Neuronal stem cell (in vitro differentiated cells): Measurements from ENCODE around the gene COL6A2.

Source experiments
- DNase-seq: peaks from one replicate; pipeline ENCODE4 v3.0.0-alpha.2; 2013; ENCODE audit warnings: low spot score
- H2AFZ ChIP-seq: one replicate; pipeline ENCODE4 v1.6.1; 2013; ENCODE audit warnings: mild to moderate bottlenecking, low read length, inconsistent platforms
- H2AK5ac ChIP-seq: 2 replicates; pipeline ENCODE4 v1.6.1; 2013; ENCODE audit warnings: low read depth, mild to moderate bottlenecking, inconsistent platforms, low read length, moderate library complexity, mixed read lengths
- H2BK120ac ChIP-seq: 2 replicates; pipeline ENCODE4 v1.6.1; 2013; ENCODE audit warnings: low read depth, mild to moderate bottlenecking, inconsistent platforms, low read length, moderate library complexity, mixed read lengths
- H2BK12ac ChIP-seq: one replicate; pipeline ENCODE4 v1.6.1; 2013; ENCODE audit warnings: low read length, inconsistent platforms
- H2BK15ac ChIP-seq: 2 replicates; pipeline ENCODE4 v1.6.1; 2013; ENCODE audit warnings: mild to moderate bottlenecking, low read length, inconsistent platforms, mixed read lengths
- H2BK5ac ChIP-seq: one replicate; pipeline ENCODE4 v1.6.1; 2013; ENCODE audit warnings: inconsistent platforms, mild to moderate bottlenecking, low read length, moderate library complexity
- H3K14ac ChIP-seq: one replicate; pipeline ENCODE4 v1.6.1; 2013; ENCODE audit warnings: low read length, inconsistent platforms
- H3K18ac ChIP-seq: 2 replicates; pipeline ENCODE4 v1.6.1; 2013; ENCODE audit warnings: low read length, inconsistent platforms
- H3K23ac ChIP-seq: 2 replicates; pipeline ENCODE4 v1.6.1; 2013; ENCODE audit warnings: low read depth, mild to moderate bottlenecking, mixed read lengths, low read length, inconsistent platforms; ENCODE audit not compliant: poor library complexity
- H3K27ac ChIP-seq: replicated peaks from 3 replicates; pipeline ENCODE4 v1.5.1; 2013; ENCODE audit warnings: low read length, inconsistent platforms
- H3K27me3 ChIP-seq, 3 experiments: 2 replicates each; pipeline ENCODE4 v1.6.1; 2013; ENCODE audit warnings: low read length in 3 of 3, mild to moderate bottlenecking in 2 of 3, inconsistent platforms in 1 of 3, low read depth in 1 of 3, mixed read lengths in 1 of 3, moderate library complexity in 1 of 3; ENCODE audit not compliant: control insufficient read depth in 3 of 3, insufficient read depth in 3 of 3
- H3K36me3 ChIP-seq, 2 donors: replicated peaks in 1 of 2; 2 replicates each; pipeline ENCODE4 v1.6.1; 2013; ENCODE audit warnings: low read length in 2 of 2; ENCODE audit not compliant: control insufficient read depth in 2 of 2, insufficient read depth in 2 of 2
- H3K4ac ChIP-seq: 2 replicates; pipeline ENCODE4 v1.6.1; 2013; ENCODE audit warnings: inconsistent platforms, mild to moderate bottlenecking, low read length, moderate library complexity
- H3K4me1 ChIP-seq, 2 donors: 1 replicate in 1 of 2; 2 replicates in 1 of 2; pipeline ENCODE4 v1.6.1; 2013; ENCODE audit warnings: low read length in 2 of 2, low read depth in 1 of 2; ENCODE audit not compliant: control insufficient read depth in 2 of 2, insufficient read depth in 1 of 2
- H3K4me2 ChIP-seq: one replicate; pipeline ENCODE4 v1.6.1; 2013; ENCODE audit warnings: mild to moderate bottlenecking, low read length, inconsistent platforms; ENCODE audit not compliant: insufficient read depth, poor library complexity, severe bottlenecking
- H3K4me3 ChIP-seq, 2 donors: 2 replicates each; pipeline ENCODE4 v1.5.1; 2013; ENCODE audit warnings: low read length in 2 of 2, mild to moderate bottlenecking in 2 of 2, inconsistent platforms in 1 of 2, moderate library complexity in 1 of 2
- H3K79me1 ChIP-seq: one replicate; pipeline ENCODE4 v1.6.1; 2013; ENCODE audit warnings: low read depth, mild to moderate bottlenecking, inconsistent platforms, low read length, moderate library complexity
- H3K9ac ChIP-seq: one replicate; pipeline ENCODE4 v1.6.1; 2013; ENCODE audit warnings: mild to moderate bottlenecking, low read depth, low read length, inconsistent platforms; ENCODE audit not compliant: poor library complexity
- H3K9me3 ChIP-seq, 2 donors: replicated peaks in 1 of 2; 2 replicates each; pipeline versions ENCODE3 to v1.6.1; 2013; ENCODE audit warnings: low read length in 2 of 2, mild to moderate bottlenecking in 2 of 2, inconsistent platforms in 1 of 2, low read depth in 1 of 2, mixed read lengths in 1 of 2, moderate library complexity in 1 of 2; ENCODE audit not compliant: control insufficient read depth in 2 of 2, insufficient read depth in 1 of 2
- H4K8ac ChIP-seq: one replicate; pipeline ENCODE4 v1.6.1; 2013; ENCODE audit warnings: low read depth, mild to moderate bottlenecking, inconsistent platforms, low read length, moderate library complexity
- H4K91ac ChIP-seq: one replicate; pipeline ENCODE4 v1.6.1; 2013; ENCODE audit warnings: low read length, low read depth, mild to moderate bottlenecking, inconsistent platforms; ENCODE audit not compliant: poor library complexity
- WGBS, 2 donors: extraction: QIAGEN DNeasy Blood & Tissue Kit; methylation state at CpG; one replicate each; pipeline ENCODE4 v1.1.7; 2013; ENCODE audit warnings: missing lambda C conversion rate in 2 of 2, mixed read lengths in 1 of 2; ENCODE audit not compliant: insufficient read length in 2 of 2, insufficient replicate concordance in 1 of 2; ENCODE audit errors: extremely low coverage in 2 of 2; 5-methylcytosine and 5-hydroxymethylcytosine counted together

Gene COL6A2

DNA sequence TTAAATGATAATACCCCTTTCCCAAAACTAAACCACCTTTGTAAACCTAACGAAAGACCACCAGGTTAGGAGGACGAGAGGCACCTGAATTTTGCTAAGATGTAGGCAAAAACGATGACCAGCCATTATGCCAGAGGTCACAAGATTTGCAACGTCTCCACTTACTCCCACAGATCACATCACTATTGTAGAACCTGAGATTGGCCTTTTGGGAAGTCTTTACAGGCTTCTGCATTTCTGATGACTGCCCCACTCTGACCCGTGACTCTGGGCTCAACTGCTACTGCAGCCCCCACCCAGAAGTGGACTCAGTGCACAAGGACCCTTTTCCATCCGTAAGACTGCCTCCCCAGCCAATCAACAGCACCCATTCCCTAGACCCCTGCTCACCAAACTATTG, 36.4 kb upstream of the COL6A2 start:
- Histone ChIP-seq H3K18ac (no peak overlapping the region), H3K9ac (no peak overlapping the region), H3K27me3 (peaks cover 0 to 14% (median 0%) of the 10 kb centered on the region in 3 experiments), H3K14ac (no peak overlapping the region), H3K36me3 (no peaks in the 10 kb centered on the region), H2BK120ac (no peak overlapping the region), H2AK5ac (no peak overlapping the region), H3K4ac (no peak overlapping the region), H3K4me1 (peaks cover 4 to 12% of the 10 kb centered on the region in 2 donors), H3K9me3 (peaks cover 12 to 27% of the 10 kb centered on the region in 2 donors), H2BK5ac (no peak overlapping the region), H2AFZ (no peak overlapping the region), H4K8ac (no peak overlapping the region), H3K23ac (no peak overlapping the region), H2BK12ac (no peak overlapping the region), H4K91ac (no peak overlapping the region), H2BK15ac (no peak overlapping the region), H3K4me3 (no peak overlapping the region), H3K79me1 (no peaks in the 10 kb centered on the region), H3K4me2 (no peak overlapping the region), H3K27ac (no peak overlapping the region)
- no peak for DNase-seq
- WGBS, 2 donors = no CpG with 5 or more reads among the region's 6 CpGs

DNA sequence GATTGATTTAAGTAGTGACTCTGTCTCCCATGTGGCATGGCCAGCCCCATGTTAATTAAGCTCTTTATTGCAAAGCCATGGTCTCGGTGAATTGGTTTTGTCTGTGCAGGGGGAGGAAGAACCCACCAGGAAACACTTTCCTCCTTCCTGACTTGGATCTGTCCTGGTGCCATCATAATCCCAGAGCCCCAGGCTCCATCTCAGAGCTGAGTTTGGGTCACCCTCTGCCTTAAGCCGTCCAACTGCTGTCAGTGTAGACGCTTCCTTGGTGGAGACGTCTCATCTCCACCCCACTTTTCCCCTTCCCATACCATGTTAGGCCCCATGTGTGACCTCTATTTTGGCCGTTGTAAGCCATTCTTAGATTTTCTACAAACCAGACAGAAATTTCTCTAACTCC, 36.0 kb upstream of the COL6A2 start:
- no peak overlapping the region for H2BK120ac ChIP-seq
- no peaks in the 10 kb centered on the region for H3K79me1 ChIP-seq
- H3K23ac ChIP-seq = no peak overlapping the region
- H2BK5ac ChIP-seq = no peak overlapping the region
- peaks cover 0 to 14% (median 0%) of the 10 kb centered on the region in 3 experiments for H3K27me3 ChIP-seq
- H3K4me1 ChIP-seq = peaks cover 7 to 13% of the 10 kb centered on the region in 2 donors
- H3K4me3 ChIP-seq = no peak overlapping the region
- H3K18ac ChIP-seq = no peak overlapping the region
- H3K9ac ChIP-seq = no peak overlapping the region
- H2AFZ ChIP-seq = no peak overlapping the region
- no peak overlapping the region for H4K8ac ChIP-seq
- peaks cover 12 to 27% of the 10 kb centered on the region in 2 donors for H3K9me3 ChIP-seq
- no peak overlapping the region for H3K4me2 ChIP-seq
- H2BK15ac ChIP-seq = no peak overlapping the region
- no peak overlapping the region for H4K91ac ChIP-seq
- no peak overlapping the region for H3K27ac ChIP-seq
- H3K36me3 ChIP-seq = no peaks in the 10 kb centered on the region
- no peak overlapping the region for H2BK12ac ChIP-seq
- DNase-seq = no peak
- no peak overlapping the region for H3K4ac ChIP-seq
- H3K14ac ChIP-seq = no peak overlapping the region
- no peak overlapping the region for H2AK5ac ChIP-seq
- WGBS, 2 donors = no CpG with 5 or more reads among the region's 5 CpGs

DNA sequence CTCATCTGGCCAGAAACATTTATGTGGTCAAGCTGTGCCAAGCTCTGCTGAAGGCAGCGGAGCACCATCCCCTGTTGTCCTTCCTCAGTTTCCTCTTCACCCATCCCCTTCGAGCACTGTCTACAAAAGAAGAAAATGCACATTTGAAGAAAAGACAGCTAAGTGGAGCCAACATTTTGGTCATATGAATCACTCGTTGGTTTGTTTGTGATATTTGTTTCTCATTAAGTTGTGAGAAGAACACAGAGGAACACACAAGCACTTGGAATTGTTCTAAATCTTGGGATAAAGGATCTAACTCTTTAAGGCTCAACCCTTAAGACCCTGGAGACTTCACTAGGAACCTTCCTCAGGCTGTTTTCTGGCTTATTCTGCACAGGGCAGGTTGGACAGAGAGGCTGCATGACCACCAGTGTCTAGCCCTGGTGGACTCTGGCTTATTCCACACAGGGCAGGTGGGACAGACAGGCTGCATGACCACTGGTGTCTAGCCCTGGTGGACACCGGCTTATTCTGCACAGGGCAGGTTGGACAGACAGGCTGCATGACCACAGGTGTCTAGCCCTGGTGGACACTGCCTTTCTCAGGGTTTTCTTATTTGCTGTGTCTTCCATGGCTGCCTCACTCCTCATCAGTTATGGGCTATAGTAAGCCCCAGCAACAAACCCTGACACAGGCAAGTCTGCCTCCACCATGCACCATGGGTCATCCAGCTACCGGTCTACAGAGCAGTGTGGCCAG, 35.3 kb upstream of the COL6A2 start:
- H3K4me2 ChIP-seq = no peak overlapping the region
- peaks cover 0 to 19% (median 0%) of the 10 kb centered on the region in 3 experiments for H3K27me3 ChIP-seq
- no peak overlapping the region for H4K91ac ChIP-seq
- H2BK12ac ChIP-seq = no peak overlapping the region
- no peak overlapping the region for H2BK15ac ChIP-seq
- no CpG with 5 or more reads among the region's 5 CpGs for WGBS, 2 donors
- peaks cover 12 to 27% of the 10 kb centered on the region in 2 donors for H3K9me3 ChIP-seq
- no peak overlapping the region for H3K4me3 ChIP-seq
- DNase-seq = no peak
- no peak overlapping the region for H3K23ac ChIP-seq
- no peak overlapping the region for H3K9ac ChIP-seq
- peaks cover 13 to 18% of the 10 kb centered on the region in 2 donors for H3K4me1 ChIP-seq
- H3K4ac ChIP-seq = no peak overlapping the region
- H3K18ac ChIP-seq = no peak overlapping the region
- H4K8ac ChIP-seq = no peak overlapping the region
- H3K36me3 ChIP-seq = no peaks in the 10 kb centered on the region
- no peaks in the 10 kb centered on the region for H3K79me1 ChIP-seq
- H3K27ac ChIP-seq = no peak overlapping the region
- no peak overlapping the region for H3K14ac ChIP-seq
- H2BK5ac ChIP-seq = no peak overlapping the region
- H2AK5ac ChIP-seq = no peak overlapping the region
- H2AFZ ChIP-seq = no peak overlapping the region
- no peak overlapping the region for H2BK120ac ChIP-seq

DNA sequence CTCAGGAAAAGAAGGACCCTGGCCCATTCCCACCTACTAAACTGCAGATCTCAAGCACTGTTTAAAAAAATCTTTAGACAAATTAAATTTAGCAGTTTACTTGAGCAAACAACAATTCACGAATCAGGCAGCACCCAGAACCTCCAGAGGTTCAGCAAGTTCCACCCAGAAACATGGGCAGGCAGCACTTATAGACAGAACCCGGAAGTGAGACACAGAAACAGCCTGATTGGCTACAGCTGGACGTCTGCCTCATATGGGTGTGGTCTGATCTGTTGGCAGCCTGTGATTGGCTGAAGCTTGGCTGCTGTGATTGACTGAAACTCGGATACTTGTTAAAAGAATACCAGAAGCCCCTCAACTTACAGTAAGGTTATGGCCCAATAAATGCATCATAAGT, 34.7 kb upstream of the COL6A2 start:
- Histone ChIP-seq H2BK15ac (no peak overlapping the region), H3K27ac (no peak overlapping the region), H3K9me3 (peaks cover 12 to 27% of the 10 kb centered on the region in 2 donors), H2AFZ (no peak overlapping the region), H2AK5ac (no peak overlapping the region), H3K36me3 (no peaks in the 10 kb centered on the region), H3K23ac (no peak overlapping the region), H3K27me3 (peaks cover 0 to 19% (median 0%) of the 10 kb centered on the region in 3 experiments), H3K79me1 (no peaks in the 10 kb centered on the region), H2BK120ac (no peak overlapping the region), H3K4me1 (peaks cover 13 to 18% of the 10 kb centered on the region in 2 donors), H3K14ac (no peak overlapping the region), H2BK12ac (no peak overlapping the region), H3K4ac (no peak overlapping the region), H4K8ac (no peak overlapping the region), H3K18ac (no peak overlapping the region), H3K9ac (no peak overlapping the region), H4K91ac (no peak overlapping the region), H3K4me2 (no peak overlapping the region), H3K4me3 (no peak overlapping the region), H2BK5ac (no peak overlapping the region)
- no peak for DNase-seq
- WGBS, 2 donors = no CpG with 5 or more reads among the region's 4 CpGs
